ENCODE results near the gene SREK1. TPM values are rescaled to one million over a fixed set of nuclear protein-coding genes. Genes with fewer than 3 reads are reported as not detected.

SREK1 gene
- total and polyA plus RNA-seq, 9 donors: 24.5 to 101 (median 54.0) TPM

DNA sequence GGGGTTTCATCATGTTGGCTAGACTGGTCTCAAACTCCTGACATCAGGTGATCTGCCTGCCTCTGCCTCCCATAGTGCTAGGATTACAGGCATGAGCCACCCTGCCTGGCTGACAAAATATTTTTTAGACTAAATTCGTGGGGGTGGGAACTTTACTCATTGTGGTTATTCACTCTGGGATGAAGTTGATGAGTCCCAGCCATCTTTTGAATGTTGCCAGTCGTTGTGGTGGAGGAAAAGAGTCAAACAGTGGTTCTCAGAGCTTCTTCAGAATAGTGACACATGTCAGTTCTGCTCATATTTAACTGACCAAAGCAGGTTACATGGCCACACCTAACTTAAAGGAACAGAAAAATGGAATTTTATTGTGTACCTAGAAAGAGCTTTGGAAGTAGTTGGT, 6.9 kb downstream of the SREK1 start:
- Histone ChIP-seq H3K27ac (no peak overlapping the region), H3K4me3 (no peak overlapping the region), H3K9me3 (no peaks in the 10 kb centered on the region), H3K27me3 (no peaks in the 10 kb centered on the region), H3K4me1 (ENCODE audit: insufficient read depth) (peaks cover 4% of the 10 kb centered on the region), H3K36me3 (no peaks in the 10 kb centered on the region)
- TF ChIP-seq, protein P1, sequence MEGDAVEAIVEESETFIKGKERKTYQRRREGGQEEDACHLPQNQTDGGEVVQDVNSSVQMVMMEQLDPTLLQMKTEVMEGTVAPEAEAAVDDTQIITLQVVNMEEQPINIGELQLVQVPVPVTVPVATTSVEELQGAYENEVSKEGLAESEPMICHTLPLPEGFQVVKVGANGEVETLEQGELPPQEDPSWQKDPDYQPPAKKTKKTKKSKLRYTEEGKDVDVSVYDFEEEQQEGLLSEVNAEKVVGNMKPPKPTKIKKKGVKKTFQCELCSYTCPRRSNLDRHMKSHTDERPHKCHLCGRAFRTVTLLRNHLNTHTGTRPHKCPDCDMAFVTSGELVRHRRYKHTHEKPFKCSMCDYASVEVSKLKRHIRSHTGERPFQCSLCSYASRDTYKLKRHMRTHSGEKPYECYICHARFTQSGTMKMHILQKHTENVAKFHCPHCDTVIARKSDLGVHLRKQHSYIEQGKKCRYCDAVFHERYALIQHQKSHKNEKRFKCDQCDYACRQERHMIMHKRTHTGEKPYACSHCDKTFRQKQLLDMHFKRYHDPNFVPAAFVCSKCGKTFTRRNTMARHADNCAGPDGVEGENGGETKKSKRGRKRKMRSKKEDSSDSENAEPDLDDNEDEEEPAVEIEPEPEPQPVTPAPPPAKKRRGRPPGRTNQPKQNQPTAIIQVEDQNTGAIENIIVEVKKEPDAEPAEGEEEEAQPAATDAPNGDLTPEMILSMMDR (IDR thresholded peaks at IDR 0.05): no peak
- no peak for TF ChIP-seq EP300 (IDR thresholded peaks at IDR 0.05)
- TF ChIP-seq POLR2A (IDR thresholded peaks at IDR 0.05): no peak
- no peak for DNase-seq
- intact Hi-C loops (cut with DNase I): no loop called here
- 84 to 91% (median 88%) methylated on average over 2 of the region's 2 CpGs for WGBS, 3 donors

DNA sequence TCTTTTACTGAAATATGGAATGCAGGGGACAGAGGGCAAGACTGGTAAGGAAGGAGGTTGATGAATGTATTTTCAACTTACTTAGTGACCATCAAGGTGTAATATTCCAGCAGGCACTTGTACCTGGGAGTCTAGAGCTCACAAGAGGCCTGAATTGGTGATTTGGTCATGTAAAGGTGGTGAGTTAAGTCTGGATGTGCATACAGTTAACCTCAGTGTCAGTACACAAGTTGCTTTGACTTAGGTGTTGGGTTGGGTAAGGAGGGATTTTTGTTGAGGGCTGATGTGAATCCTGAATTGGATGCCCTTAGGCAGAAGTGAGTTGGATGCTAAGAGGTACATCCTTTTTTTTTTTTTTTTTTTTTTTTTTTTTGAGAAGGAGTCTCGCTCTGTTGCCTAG, 7.4 kb downstream of the SREK1 start:
- no peak overlapping the region for H3K4me3 ChIP-seq
- H3K27me3 ChIP-seq: no peaks in the 10 kb centered on the region
- H3K9me3 ChIP-seq: no peaks in the 10 kb centered on the region
- no peak for DNase-seq
- intact Hi-C loops (cut with DNase I): no loop called here
- peaks cover 4% of the 10 kb centered on the region for H3K4me1 ChIP-seq (ENCODE audit: insufficient read depth)
- no peaks in the 10 kb centered on the region for H3K36me3 ChIP-seq
- TF ChIP-seq POLR2A (IDR thresholded peaks at IDR 0.05): no peak
- H3K27ac ChIP-seq: no peak overlapping the region
- 86 to 100% methylated on average over 1 of the region's 1 CpG; no CpG with 5 or more reads in 1 of the 3 donors for WGBS, 3 donors

DNA sequence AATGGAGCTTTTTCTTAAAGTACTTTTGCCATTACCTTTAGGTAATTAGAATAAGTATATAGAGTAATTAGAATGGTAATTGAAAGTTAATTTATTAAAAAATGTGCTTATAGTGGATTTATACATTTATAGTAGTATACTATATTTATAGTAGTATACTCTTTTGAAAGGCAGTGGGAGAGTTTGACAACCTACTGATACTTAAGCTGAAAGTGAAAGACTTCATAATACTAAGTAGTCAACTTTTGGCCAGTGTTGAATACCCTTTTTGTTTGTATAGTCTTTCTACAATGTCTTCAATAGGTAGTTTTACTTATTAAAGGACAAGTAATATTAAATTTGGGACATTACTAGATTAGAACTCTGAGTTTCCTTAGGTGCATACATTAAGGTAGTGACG, 12.9 kb downstream of the SREK1 start:
- Histone ChIP-seq H3K27ac (no peak overlapping the region), H3K4me3 (no peak overlapping the region), H3K4me1 (ENCODE audit: insufficient read depth) (no peaks in the 10 kb centered on the region), H3K36me3 (no peaks in the 10 kb centered on the region), H3K9me3 (no peaks in the 10 kb centered on the region), H3K27me3 (no peaks in the 10 kb centered on the region)
- no peak for DNase-seq
- TF ChIP-seq, protein P1 (IDR thresholded peaks at IDR 0.05): no peak
- TF ChIP-seq POLR2A (IDR thresholded peaks at IDR 0.05) (no peak), EP300 (IDR thresholded peaks at IDR 0.05) (no peak)
- 95 to 100% (median 99%) methylated on average over 1 of the region's 1 CpG for WGBS, 3 donors
- intact Hi-C loops (cut with DNase I): no loop called here

DNA sequence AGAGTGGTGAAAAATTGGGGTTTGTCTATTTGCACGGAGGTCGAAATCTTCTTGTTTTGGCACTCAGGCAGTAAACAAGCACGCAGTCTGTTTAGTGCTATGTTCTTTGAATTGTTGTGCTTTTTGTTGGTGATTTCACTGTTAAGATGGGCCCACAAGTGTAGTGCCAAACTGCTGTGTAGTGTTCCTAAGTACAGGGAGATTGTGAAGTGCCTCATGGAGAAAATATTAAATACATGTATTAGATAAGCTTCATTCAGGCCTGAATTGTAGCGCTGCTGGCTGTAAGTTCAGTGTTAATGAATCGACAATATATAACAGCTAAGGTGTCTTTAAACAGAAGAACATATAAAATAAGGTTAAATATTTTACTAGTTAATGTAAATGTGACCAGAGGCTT, 17.3 kb downstream of the SREK1 start:
- 92 to 97% (median 92%) methylated on average over 5 of the region's 5 CpGs for WGBS, 3 donors
- Histone ChIP-seq H3K27me3 (no peaks in the 10 kb centered on the region), H3K36me3 (no peaks in the 10 kb centered on the region), H3K4me3 (no peak overlapping the region), H3K27ac (no peak overlapping the region), H3K4me1 (ENCODE audit: insufficient read depth) (no peaks in the 10 kb centered on the region), H3K9me3 (no peaks in the 10 kb centered on the region)
- TF ChIP-seq POLR2A (IDR thresholded peaks at IDR 0.05) (no peak), EP300 (IDR thresholded peaks at IDR 0.05) (no peak)
- TF ChIP-seq, protein P1 (IDR thresholded peaks at IDR 0.05): no peak
- intact Hi-C loops (cut with DNase I): no loop called here
- no peak for DNase-seq

DNA sequence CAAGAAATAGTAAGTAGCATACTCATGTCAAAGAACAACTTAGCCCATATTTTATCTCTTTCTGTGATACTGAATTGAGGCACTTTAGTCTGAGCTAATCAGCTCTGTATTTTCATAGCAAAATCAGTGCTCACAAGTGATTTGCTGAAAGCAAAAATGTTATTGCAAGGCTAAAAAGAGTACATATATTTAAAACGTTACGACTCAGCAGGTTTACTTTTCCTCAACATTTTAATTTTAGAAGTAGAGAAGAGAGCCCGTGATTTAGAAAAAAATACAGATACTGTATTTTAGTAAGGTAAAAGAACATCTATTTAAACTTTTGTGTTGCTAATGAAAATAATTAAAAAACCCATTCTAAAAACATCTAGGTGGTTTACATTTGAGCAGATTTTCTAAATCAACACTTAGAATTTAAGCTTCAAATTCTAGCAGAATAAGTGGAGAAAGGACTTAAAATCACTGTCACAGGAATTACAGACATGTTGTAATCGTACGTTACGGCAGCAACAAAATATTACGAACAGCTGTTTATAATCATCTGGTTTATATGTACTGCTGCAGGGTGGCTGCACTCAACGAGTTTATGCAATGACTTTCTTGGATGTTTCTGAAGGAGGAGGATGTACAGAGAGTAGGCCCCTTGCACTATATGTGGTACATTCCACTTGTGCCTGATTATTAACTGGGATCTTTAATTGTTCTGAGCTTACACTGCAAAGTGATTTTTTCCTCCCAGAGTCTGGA, 20.1 kb downstream of the SREK1 start:
- no peaks in the 10 kb centered on the region for H3K27me3 ChIP-seq

More for the DNA sequence above, 20.1 kb downstream of the SREK1 start:
- Histone ChIP-seq H3K27ac (no peak overlapping the region), H3K4me1 (ENCODE audit: insufficient read depth) (no peaks in the 10 kb centered on the region), H3K4me3 (no peak overlapping the region), H3K36me3 (no peaks in the 10 kb centered on the region), H3K9me3 (no peaks in the 10 kb centered on the region)
- TF ChIP-seq POLR2A (IDR thresholded peaks at IDR 0.05): no peak
- TF ChIP-seq EP300 (IDR thresholded peaks at IDR 0.05): no peak
- TF ChIP-seq, protein P1 (IDR thresholded peaks at IDR 0.05): no peak
- intact Hi-C loops (cut with DNase I): no loop called here
- no peak for DNase-seq
- WGBS, 3 donors: 80 to 81% (median 80%) methylated on average over 8 of the region's 8 CpGs
